ENCODE results near the gene FKBP8.

DNA sequence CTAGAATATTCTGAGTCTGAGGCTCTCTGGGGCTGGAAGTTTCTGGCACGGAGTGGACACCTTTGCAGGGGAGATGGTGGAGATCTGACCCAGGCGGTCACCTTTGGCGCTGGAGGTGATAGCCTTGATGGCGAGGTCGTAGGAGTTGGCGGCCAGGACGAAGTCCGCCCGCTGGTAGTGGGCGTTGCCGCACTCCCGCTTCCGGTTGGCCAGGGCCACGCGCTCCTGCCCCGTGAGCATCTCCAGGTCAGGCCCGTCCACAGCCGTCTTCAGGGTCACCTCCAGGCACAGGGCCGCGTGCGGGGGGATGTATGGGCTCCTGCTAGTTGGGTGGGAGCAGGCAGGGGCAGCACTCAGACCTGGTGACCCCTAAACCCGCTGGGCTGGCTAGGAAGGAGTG, 5.3 kb downstream of the FKBP8 start:
- TF ChIP-seq CTCF (conservative IDR thresholded peaks at IDR 0.05; ENCODE audit: low read length), result no peak
- TF ChIP-seq EZH2phosphoT487 (IDR thresholded peaks at IDR 0.05; ENCODE audit: borderline replicate concordance, low read depth, low read length), result no peak
